ENCODE measurements around the gene EML6. TPM values are rescaled to one million over a fixed set of nuclear protein-coding genes. Genes with fewer than 3 reads are reported as not detected.

The EML6 gene
- total and polyA plus RNA-seq, 2 of the 8 experiments (the other 6 are each of a cell fraction or from before 2014, with no cell fraction given), result 1.2 to 1.6 TPM

DNA sequence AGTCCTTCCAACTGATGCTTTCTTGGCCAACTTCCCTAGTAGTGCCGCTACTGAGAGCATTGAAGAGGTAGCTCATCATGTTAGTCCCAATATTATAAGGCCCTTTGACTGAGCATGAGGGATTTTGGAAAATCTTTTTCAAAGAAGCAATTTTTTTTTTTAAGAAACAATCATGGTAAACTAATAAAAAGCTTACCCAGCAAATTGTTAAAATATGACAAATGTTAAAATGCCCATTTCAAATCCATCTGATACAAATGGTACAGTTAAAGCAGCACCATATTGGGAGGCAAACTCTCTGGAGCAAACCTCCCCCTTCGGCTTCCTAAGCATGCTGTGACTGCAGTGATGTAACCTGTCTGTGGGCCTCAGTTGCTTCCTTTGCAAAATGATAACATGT is 191.2 kb downstream of the EML6 start:
- H4K8ac ChIP-seq (ENCODE audit: extremely low read depth, insufficient read depth, low read length), result no peak overlapping the region
- H3K23me2 ChIP-seq (ENCODE audit: low read depth, low read length), result no peaks in the 10 kb centered on the region
- H3K9ac ChIP-seq (replicated peaks in 1 of 4; ENCODE audit: extremely low read depth in 1 of 4, low read depth in 3 of 4, low read length in 3 of 4), result no peak overlapping the region
- CTCF ChIA-PET (ENCODE audit: partially characterized antibody), result no interaction called here
- FAIRE-seq, result no peak
- no peak overlapping the region for H3K4me2 ChIP-seq (ENCODE audit: insufficient read depth in 1 of 2, low read depth in 2 of 2, low read length in 2 of 2)
- POLR2A ChIA-PET (ENCODE audit: partially characterized antibody), result no interaction called here
- no peak overlapping the region for H2BK12ac ChIP-seq (ENCODE audit: low read depth, low read length)
- no peaks in the 10 kb centered on the region for H3K4me1 ChIP-seq (replicated peaks in 1 of 4; ENCODE audit: control insufficient read depth in 3 of 4, insufficient read depth in 4 of 4, low read length in 3 of 4)
- no peaks in the 10 kb centered on the region for H3K27me3 ChIP-seq (replicated peaks in 1 of 4; ENCODE audit: control insufficient read depth in 3 of 4, extremely low read depth in 1 of 4, insufficient read depth in 3 of 4, low read length in 3 of 4)
- no peak overlapping the region for H3K56ac ChIP-seq (replicated peaks; ENCODE audit: insufficient read length, low read depth, low read length)
- no peak overlapping the region for H2AK5ac ChIP-seq (ENCODE audit: low read depth, low read length)
- H3K79me2 ChIP-seq (ENCODE audit: control insufficient read depth in 1 of 2, insufficient read depth in 2 of 2, low read length in 2 of 2), result no peaks in the 10 kb centered on the region
- no peak overlapping the region for H2BK5ac ChIP-seq (ENCODE audit: low read depth, low read length)
- DNase-seq (ENCODE audit: low read depth in 1 of 2, low spot score in 2 of 2), result no peak
- no peak overlapping the region for H2BK20ac ChIP-seq (ENCODE audit: low read length)
- no peak overlapping the region for H2BK15ac ChIP-seq (ENCODE audit: low read length)
- H3K36me3 ChIP-seq (ENCODE audit: control insufficient read depth in 2 of 4, insufficient read depth in 4 of 4, low read length in 3 of 4), result no peaks in the 10 kb centered on the region
- no peak overlapping the region for H3K4me3 ChIP-seq (ENCODE audit: extremely low read depth in 1 of 4, insufficient read depth in 2 of 4, low read depth in 3 of 4, low read length in 4 of 4)
- no peak overlapping the region for H3K18ac ChIP-seq (ENCODE audit: extremely low read depth, low read length)
- no peak overlapping the region for H2AFZ ChIP-seq (ENCODE audit: low read length)
- H3K4ac ChIP-seq (replicated peaks; ENCODE audit: insufficient read length, low read depth, low read length), result no peak overlapping the region
- no peak overlapping the region for H4K5ac ChIP-seq (ENCODE audit: insufficient read length, low read depth, low read length)
- no peaks in the 10 kb centered on the region for H3K9me3 ChIP-seq (ENCODE audit: insufficient read depth in 2 of 2, low read depth in 1 of 2, low read length in 1 of 2)
- H3K79me1 ChIP-seq (ENCODE audit: low read depth, low read length), result no peaks in the 10 kb centered on the region
- no peak overlapping the region for H2BK120ac ChIP-seq (replicated peaks; ENCODE audit: low read depth, low read length)
- WGBS, 2 experiments (ENCODE audit: extremely low coverage in 1 of 2, insufficient coverage in 1 of 2, insufficient read length in 1 of 2, insufficient replicate concordance in 2 of 2, low coverage in 1 of 2, low lambda C conversion rate in 2 of 2, missing lambda C conversion rate in 1 of 2), result 88% methylated on average over 2 of the region's 2 CpGs; no CpG with 5 or more reads in 1 of the 2 experiments
- no peaks in the 10 kb centered on the region for H4K20me1 ChIP-seq (replicated peaks in 1 of 2; ENCODE audit: control insufficient read depth in 1 of 2, insufficient read depth in 2 of 2, low read length in 2 of 2)
- H3K14ac ChIP-seq (ENCODE audit: insufficient read length), result no peak overlapping the region
- no peak overlapping the region for H3K27ac ChIP-seq (ENCODE audit: low read depth, low read length)
- no peak overlapping the region for H3K23ac ChIP-seq (ENCODE audit: insufficient read length)
- H4K91ac ChIP-seq (replicated peaks; ENCODE audit: insufficient read length, low read length), result no peak overlapping the region
- TF ChIP-seq, protein P1, sequence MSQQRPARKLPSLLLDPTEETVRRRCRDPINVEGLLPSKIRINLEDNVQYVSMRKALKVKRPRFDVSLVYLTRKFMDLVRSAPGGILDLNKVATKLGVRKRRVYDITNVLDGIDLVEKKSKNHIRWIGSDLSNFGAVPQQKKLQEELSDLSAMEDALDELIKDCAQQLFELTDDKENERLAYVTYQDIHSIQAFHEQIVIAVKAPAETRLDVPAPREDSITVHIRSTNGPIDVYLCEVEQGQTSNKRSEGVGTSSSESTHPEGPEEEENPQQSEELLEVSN (IDR thresholded peaks at IDR 0.05), result no peak
- TF ChIP-seq CREB1 (IDR thresholded peaks at IDR 0.05) (no peak), CTBP2 (IDR thresholded peaks at IDR 0.05; ENCODE audit: borderline replicate concordance, insufficient read depth, insufficient read length, low read length) (no peak), SP1 (IDR thresholded peaks at IDR 0.05; ENCODE audit: low read depth, low read length) (no peak), KDM5A (IDR thresholded peaks at IDR 0.05; ENCODE audit: low read length) (no peak), SIX5 (IDR thresholded peaks at IDR 0.05; ENCODE audit: low read depth, low read length) (no peak), TAF7 (optimal IDR thresholded peaks at IDR 0.05; ENCODE audit: borderline replicate concordance, low read depth, low read length) (no peak), NRF1 (IDR thresholded peaks at IDR 0.05; ENCODE audit: low read depth, low read length) (no peak), ASH2L (IDR thresholded peaks at IDR 0.05; ENCODE audit: low read length) (no peak), SRF (IDR thresholded peaks at IDR 0.05; ENCODE audit: low read depth, low read length) (no peak), POLR2A (IDR thresholded peaks at IDR 0.05; ENCODE audit: control extremely low read depth in 1 of 2, low read depth in 2 of 2, low read length in 2 of 2) (no peak), HDAC2 (IDR thresholded peaks at IDR 0.05; ENCODE audit: borderline replicate concordance in 1 of 2, low read depth in 2 of 2, low read length in 2 of 2) (no peak)
- TF ChIP-seq, protein P2, sequence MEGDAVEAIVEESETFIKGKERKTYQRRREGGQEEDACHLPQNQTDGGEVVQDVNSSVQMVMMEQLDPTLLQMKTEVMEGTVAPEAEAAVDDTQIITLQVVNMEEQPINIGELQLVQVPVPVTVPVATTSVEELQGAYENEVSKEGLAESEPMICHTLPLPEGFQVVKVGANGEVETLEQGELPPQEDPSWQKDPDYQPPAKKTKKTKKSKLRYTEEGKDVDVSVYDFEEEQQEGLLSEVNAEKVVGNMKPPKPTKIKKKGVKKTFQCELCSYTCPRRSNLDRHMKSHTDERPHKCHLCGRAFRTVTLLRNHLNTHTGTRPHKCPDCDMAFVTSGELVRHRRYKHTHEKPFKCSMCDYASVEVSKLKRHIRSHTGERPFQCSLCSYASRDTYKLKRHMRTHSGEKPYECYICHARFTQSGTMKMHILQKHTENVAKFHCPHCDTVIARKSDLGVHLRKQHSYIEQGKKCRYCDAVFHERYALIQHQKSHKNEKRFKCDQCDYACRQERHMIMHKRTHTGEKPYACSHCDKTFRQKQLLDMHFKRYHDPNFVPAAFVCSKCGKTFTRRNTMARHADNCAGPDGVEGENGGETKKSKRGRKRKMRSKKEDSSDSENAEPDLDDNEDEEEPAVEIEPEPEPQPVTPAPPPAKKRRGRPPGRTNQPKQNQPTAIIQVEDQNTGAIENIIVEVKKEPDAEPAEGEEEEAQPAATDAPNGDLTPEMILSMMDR (IDR thresholded peaks at IDR 0.05; ENCODE audit: control extremely low read depth in 1 of 3, insufficient read depth in 1 of 3, low read depth in 1 of 3, low read length in 3 of 3), result no peak
